HG02884 (cell line): ENCODE results near the gene COLEC12.

Experiments used
- ATAC-seq: cut with Tn5 transposase; IDR thresholded peaks from one replicate; pipeline ENCODE4 v1.9.1; 2021; ENCODE audit warnings: mild to moderate bottlenecking, moderate library complexity; ENCODE audit not compliant: unreplicated experiment

COLEC12 gene

DNA sequence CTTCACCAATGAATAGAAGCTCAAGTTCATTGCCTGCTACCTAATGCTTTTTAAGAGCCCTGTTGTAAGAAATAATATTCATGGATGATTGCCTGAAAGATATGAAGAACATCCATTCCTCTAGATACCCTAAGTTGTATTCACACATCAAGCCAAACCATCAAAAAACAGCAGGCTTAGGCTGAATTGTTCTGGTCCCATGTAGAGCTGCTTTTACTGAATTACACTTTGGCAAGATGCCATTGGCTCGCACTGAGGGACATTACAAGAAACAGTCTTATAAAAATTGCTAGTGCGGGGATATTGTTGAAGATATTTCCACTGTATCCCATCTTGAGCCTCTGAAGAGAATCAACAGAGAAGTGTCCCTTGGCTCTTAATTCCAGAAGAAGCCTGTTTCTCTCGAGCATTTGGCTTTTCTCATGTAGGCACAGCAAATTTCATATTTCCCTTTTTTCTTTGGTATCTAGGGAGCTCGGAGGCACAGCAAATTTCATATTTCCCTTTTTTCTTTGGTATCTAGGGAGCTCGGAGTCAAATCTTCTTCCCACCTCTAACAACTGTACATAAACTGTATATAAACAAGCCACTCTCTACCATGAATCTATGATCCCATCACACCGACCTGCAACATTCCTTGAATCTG lies 107.5 kb downstream of the COLEC12 start:
- no peak for ATAC-seq

DNA sequence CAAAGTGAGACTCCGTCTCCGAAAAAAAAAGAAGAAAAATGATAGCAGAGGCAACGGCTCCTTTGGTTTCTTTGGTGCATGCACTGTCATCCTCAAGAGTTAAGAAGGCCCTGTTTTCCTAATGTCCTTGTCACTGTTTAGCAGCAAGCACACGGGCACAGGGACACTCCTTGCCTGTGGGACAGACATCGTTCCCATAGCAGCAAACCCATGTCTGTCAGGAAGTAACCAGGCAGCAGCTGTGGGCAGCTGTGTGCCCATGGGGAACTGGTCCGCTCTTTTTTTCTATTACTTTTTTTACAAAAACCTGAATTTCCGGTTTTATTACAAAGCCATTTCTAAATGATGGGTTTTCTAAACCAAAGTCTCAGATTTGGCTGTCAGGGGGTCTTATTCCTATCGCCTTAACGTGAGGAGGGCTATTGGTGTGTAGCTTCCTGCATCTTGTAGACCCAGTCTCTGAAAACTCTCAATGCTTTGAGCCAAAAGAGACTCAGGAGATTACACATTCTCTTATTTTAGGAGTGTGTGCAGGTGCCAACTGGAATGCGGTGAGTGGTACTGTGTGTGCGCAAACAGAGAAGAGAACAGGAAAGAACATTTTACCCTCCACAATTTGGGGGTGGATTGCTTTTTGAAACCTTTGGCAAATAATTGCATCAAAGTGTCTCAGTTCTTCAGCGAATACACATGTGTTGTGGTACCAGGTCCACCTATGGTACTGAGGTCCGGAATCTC lies 109.6 kb downstream of the COLEC12 start:
- no peak for ATAC-seq

DNA sequence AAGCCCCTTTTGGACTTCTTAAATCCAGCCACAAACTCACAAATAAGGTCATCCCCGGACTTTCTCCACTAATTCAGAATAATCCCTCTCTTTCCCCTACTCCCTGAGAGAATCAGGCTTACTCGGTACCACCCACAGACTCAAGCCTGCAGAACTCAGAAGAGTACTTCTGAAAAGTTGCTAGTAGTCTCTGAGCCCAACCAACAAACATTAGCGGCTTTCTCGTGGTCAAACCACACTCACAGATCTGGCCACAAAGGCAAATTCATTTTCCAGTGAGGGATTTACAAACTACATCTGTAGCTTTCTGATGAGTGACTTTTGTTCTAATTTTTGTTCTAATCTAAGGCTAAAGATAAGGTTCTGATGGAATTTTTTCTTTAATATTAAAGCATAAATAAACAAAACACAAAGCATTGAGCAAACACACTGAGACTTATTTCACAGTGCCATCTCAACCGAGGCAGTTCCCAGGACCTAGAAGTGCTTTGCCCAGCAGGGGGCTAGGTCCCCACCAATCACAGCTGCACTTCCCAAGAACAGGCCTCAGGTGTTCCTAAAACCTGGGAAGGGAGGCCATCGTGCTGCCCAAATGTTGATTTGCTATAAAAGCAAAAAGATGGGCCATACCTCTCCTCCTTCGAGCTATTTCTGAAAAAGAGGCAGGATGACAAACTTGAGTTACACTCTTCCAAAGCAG lies 110.7 kb downstream of the COLEC12 start:
- no peak for ATAC-seq

DNA sequence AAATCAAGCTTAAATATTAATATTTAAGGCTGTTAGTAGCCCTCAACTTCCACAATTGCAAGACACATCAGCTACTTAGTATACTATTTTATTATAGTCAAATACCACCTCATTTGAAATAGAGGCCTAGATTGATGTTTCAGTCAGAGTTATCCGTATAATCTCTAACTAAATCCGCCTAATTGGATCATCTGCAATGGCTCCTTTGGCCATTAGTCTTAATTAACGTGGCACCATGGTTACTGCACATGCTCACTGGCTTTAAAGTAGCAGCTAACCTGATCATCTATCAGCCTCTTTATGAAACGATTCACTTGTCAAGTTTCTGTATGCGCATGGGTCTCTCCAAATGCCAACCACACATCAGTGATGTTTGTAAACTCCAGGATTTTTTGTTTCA lies 112.3 kb downstream of the COLEC12 start:
- no peak for ATAC-seq

DNA sequence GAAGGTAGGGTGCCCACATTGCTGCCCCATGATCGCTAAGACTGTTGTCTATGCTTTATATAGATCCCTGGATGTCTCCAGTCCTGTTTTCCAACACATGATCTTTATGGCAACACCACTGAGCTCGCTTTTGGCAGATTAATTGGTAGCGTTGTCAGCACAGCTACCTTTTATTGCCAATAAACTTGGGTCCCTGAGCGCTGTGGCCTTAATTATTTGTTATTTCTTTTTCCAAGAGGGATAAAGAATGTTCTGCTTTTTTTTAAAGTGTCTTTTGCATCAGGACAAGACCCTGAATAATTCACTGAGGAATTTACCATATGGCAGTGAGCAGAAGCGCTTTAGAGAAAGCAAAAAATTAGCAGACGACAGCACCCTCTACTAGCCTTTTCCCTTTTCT lies 113.5 kb downstream of the COLEC12 start:
- no peak for ATAC-seq

DNA sequence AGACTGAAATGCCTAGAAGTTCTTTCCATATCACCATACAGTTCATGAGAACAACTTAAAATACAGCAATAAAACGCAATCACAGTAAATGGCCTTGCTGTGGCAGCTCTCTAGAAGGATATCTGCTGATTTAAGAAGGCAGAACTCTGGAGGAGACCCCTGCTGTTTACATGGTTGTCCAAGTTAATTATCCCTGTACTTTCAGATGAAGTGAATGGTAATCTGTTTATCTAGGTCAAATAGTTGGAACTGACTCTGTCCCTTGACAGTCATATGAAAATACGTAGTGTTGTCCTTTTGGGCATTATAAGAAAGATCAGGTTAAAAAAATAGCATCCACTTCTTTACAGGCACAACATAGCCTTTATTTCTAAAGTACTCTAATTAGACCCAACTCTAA lies 115.6 kb downstream of the COLEC12 start:
- ATAC-seq: no peak

DNA sequence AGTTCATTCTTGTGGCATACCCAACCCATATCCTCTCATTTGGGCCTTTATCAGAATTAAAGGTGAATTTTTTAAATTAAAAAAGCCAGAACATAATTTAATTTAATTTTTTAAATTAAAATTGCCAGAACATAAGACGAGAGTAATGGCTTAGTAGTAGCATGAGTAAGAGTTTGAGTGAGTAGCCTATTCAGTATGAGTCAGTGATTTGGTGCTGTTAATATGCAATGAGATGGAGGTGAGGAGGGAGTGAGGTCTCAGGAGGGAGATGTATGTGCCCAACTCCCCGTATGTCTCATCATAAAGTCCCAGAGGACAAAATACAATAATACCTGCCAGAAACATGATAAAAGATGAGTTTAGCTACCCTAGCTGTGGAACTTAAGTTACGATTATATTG lies 117.4 kb downstream of the COLEC12 start:
- ATAC-seq: no peak

DNA sequence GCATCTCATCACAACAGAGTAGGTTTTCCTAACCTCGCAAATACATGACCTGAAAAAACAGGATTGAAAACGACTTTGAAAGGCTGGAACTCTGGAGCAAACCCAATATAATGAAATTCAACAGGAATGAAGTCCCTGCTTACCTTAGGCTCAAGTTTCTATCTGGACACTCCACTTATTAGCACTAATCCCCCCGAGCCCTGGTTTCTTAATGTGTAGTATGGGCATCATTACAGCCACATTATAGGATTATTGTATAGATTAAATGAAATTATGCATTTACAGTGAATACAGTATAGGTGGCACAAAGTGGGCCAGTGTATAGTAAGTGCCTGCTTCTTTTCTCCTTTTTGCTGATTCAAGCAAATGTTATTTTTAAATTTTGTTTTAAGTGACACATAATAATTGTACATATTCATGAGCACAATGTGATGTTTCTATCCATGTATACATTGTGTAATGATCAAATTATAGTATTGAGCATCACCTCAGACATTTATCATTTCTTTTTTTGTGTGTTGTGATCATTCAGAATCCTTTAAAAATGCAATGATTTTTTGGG lies 118.0 kb downstream of the COLEC12 start:
- no peak for ATAC-seq

DNA sequence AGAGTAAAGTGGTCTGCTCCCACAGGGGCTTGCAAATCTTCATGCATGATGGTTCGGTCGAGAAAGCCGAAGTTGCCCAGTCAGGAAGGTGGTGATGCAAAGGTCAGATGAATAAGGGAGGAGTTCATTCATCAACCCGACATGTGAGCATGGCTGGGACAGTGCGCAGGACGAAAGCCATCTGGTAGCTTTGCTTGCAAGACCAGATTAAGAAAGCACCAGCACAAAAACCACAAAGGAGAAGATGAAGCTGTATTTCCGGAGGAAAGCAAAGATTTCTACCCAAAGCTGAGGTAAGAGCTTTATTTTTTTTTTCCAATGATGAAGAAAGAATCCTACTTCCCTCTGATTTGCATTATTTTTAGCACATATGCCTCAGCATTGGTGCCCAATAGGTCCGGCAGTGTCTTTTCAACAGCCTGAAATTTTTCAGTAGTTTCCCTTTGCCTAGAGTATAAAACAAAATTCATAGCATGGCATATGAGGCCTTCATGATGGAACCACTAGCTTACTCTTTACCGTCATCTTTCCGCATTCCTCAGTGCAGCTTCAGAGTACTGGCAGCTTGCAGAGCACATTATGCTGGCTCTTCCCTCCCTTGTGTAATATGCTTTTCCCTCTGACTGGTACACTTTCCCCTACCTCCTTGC lies 120.7 kb downstream of the COLEC12 start:
- no peak for ATAC-seq

DNA sequence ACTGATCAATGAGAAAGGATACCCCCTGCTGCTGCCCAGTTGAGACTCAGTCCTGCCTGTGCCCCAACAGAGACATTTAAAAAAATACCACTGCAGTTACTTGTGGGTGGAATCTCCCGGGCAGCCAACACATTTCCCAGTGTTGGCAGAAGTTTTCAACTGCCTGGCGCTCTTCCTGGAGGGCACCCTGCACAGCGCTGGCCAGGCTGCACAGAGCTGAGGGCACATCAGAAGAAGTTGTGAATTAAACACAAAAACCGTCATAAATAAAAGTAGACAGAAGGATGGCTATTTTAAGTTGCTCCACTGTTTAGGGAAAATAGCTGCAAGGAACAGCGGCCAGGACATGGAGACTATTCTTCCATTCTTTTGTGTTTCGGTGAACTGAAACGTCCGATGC lies 122.4 kb downstream of the COLEC12 start:
- no peak for ATAC-seq

DNA sequence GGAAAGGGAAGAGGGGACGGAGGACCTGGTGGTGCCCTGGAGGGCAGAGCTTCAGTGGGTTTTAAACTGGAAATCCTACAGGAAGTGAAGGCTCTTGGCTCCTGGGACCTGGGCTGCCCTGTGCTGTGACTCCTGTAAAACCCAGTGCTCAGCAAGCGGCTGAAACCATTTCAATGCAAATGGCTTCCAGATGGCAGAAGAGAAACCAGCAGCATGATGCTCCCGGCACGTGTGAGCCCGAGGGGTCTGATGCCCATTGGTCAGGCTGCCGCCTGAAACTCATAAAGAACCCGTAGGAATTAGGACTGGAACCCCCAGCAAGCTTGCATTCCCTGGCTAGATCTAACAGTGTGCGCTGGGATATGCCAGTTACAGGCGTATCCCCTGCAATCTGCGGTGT lies 123.4 kb downstream of the COLEC12 start:
- no peak for ATAC-seq

DNA sequence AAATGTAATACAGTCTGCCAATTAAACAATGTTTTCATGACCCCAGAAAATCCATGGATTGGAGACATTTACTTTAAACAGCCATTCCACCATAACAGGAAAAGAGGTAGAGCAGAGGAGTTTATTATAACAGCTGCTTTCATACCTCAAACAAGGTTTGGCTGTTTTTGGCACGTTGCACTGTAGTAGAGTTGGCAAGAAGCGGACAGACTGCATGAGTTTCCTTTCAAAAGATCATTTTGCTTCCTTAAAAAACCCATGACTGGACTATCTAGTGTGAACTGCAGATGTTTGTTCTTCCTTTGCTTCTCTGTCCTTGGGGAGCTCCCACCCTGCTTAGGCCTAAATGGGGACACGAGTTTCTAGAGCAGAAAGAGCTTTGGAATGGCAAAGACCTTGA lies 124.2 kb downstream of the COLEC12 start:
- ATAC-seq: no peak

DNA sequence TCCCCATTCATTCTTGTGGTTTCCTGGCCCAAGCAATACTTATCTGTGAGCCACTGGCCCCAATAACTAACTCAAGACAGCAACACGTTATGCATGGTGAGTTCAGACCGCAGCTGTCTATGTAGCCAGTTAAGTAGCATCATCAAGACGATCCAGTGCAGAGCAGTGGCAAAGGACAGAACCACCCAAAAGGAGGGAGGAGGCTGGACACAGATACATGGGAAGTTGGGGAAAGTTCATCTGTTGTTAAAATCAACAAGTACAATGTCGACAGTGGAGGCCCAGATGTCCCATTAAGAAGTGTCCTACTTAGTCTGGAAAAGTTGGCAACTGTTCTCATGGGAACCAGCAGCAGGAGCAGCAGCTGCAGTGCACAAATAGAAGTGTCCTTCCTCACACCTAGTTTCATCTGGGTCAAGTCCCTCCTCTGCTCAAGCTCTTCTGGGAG lies 125.8 kb downstream of the COLEC12 start:
- peak; percentile 70 for ATAC-seq

DNA sequence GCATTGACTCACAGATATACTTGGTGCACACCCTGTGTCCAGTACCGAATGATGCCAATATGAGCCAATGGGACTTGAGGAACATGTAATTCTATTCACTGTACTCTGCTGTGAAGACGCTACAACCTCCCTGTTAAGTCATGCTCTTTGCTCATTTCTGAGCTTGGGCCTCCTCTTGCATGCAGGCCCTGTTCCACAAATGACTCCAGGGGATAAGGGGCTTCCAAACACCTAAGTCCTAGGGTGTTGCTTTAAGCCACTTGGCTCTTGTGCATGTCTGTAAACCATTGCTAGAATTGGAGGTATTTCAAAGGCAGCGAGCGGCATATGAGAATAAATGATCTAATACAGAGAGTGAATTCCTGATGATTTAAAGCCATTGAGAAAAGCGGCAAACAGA lies 126.7 kb downstream of the COLEC12 start:
- ATAC-seq: no peak

DNA sequence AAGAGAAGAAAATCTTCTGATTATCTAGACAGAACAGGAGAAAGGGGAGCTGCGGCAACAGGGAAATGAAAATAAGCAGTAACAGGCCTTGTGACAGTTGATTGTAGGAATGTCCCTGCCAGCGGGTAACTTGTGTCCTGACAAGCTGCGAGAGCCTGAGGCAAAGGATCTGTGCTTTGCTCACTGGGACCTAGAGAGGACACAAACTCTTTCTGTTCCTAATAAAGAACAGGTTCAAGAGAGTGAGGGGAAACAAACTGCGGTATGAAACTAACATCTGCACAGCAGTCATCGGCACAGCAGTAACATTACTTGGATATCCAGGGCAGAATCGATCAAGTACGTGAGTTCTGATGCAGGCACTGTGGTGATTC lies 128.9 kb downstream of the COLEC12 start:
- ATAC-seq: no peak

DNA sequence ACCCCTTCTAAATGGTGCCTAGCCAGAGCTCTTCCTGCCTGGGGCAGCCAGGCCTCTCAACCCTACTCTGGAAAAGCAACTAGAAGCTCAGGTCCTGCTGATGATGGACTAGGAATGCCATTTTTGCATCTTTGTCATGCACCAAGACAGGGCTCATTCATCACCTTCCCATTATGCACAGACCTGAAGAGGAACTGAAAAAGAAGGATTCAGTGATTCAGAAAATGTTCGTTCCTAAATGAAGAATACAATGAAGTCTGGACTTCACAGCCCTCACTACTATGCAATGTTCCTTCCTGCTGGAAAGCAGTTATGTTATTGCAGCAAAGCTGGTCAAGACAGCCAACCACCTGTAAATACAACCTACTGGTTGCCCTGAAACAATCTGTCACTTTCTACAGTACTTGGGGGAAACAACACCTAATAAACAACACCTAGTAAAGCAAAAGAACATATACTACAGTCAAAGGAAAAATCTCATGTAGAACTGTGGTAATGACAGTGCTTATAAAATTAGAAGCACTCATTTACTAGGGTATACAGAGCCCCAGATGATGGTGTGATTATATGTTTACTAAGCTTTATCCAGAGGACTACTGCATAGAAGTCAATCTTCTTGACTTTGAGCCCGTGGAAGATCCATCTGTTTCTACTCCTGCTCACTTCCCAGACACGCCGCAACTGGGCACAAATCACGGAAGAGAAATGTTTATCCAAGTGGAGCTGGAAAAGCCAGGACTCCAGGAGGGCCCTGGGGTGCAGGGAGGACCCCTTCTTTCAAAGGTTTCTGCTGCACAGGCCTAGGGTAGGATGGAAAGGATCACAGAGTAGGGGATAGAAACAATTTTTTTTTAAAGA lies 129.5 kb downstream of the COLEC12 start:
- no peak for ATAC-seq

DNA sequence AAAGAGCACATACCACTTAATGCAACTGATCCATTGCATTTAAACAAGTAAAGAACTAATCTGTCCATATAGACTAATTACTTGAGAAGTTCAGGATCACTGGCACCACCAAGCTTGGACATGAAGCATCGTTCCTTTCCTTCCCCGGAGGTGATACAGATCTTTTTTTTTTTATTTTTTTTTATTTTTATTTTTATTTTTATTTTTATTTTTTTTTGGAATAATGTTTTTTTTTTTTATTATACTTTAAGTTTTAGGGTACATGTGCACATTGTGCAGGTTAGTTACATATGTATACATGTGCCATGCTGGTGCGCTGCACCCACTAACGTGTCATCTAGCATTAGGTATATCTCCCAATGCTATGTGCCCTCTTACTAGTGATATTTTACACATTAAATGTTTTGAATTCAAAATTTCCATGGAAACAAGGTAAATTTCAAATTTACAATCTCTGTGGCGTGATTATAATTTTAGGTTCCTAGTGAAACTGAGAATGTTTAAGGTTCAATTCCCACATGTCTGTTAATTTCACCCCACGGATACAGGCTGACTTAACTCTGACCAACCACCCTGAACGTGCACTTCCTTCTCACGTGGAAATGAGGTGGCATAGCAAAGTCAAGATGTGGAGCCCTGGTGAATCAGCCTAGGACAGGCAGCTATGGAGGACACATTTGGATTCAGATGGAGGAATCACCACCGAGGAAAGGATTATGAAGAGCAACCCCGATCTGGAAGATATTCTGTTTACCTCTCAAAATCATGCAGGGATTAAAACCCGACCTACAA lies 131.1 kb downstream of the COLEC12 start:
- no peak for ATAC-seq

DNA sequence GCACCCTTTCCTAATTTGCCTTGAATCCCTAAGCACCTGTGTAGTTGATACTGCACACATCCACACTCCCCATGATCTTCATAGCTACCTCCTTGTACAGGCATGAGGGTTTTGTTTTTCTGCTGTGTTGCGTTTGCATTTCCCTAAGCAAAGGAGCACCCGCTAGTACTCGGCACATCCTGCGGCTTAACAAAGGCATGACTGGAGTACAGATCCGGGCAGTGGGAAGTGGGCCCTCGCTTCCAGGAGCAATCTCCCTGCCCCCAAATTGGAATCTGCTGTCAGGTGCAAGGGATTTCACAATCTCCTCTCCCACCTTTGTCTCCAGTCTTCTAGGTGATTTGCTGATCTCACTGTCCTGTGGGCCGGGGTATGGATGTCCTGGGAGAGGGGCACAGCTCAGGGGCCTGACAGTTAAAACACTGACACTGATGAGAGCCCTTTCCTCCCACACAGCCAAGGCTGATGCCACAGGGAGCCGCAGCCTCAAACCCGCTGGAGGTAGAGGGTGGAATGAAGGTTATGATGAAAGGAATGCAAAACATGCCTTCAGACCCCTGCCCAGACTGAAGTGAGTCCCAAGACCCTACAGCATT lies 133.9 kb downstream of the COLEC12 start:
- ATAC-seq: no peak

DNA sequence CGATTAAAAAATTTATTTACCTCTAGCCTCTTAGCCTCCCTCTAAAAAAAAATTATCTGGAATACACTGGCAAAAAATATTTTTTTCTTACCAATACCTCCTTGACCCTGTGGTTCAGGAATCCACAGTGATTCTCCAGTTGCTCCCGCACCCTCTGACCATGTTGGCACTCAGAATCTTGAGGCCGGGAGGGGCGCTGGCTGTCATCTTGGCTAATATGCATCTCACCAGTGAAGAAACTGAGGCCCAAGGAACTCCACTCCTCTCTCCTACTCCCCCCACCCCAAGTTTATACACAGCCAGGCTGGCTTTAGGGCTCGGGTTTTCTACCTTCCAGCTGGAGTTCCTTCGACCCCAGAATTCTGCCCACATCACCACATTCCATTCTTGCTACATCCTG lies 134.8 kb downstream of the COLEC12 start:
- no peak for ATAC-seq
